ENCODE measurements around the gene SLX1A.
"Not testable (repeated sequence)": the region's sequence is repeated elsewhere in the genome, so short reads cannot be mapped to it uniquely, and the experiment has no call there.

DNA sequence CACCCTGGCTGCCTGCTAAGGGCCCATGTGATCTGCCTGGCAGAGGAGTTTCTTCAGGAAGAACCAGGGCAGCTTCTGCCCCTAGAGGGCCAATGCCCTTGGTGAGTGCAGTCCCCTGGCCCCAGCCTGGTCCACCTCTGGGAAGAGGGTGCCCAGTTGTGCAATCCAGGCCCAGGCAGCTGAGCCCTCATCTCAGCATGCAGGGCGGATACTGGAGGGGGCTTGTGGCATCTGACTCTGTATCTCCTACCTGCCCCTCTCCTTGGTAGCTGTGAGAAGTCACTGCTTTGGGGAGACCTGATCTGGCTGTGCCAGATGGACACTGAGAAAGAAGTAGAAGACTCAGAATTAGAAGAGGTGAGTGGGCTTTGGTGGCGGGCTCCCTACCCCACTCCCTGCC is 3.3 kb downstream of the SLX1A start:
- TF ChIP-seq EZH2 (IDR thresholded peaks at IDR 0.05; ENCODE audit: insufficient read depth, poor library complexity, severe bottlenecking); EZH2phosphoT487 (IDR thresholded peaks at IDR 0.05; ENCODE audit: insufficient read depth, low read depth): not testable (repeated sequence)
